ENCODE data around the gene CD2. TPM values are rescaled to one million over a fixed set of nuclear protein-coding genes. Genes with fewer than 3 reads are reported as not detected.

The CD2 gene
- total RNA-seq, 1 donor from 2014 or later = not detected

DNA sequence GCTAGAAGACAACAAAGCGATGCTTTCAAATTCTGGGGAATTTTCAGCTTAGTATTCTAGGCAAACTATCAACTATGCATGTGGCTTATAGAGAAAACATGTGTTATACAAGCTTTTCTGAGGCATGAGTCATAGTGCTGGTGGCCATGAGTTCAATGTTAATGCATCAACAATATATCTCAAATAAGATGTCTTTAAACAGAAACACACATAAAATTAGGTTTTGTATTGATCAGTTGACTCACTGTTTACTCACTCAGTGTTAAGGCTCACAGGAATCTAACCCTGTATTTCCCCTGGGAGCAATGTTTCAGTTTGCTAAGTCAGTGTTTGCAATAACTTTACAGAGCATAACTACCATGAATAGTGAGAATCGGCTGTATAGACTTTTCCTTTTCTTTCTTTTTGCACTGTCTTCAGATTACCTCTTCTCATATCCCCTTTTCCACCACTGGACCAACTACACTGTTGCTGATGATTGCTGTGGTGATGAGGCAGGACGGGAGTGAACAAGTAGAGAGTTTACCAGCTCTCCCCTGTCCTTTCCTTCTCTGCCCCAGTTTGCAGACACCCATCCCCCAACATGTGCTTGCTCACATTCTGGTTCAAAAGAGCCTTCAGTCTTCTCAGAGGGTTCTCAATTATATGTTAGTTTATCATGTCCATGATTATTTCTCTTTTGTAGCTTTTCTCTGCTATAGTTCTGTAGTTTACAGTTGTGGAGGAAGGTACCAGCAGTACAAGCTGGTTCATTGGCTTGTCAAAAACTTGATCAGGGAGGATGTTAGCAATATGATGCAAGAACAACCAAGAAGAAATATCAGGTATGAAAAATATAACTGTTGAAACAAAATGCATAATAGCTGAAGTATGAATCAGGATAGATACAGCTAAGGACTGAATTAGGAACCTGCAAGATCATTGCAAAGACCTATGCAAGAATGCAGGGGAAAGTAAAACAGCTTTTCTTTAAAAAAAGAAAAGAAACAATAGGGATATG, 23.9 kb downstream of the CD2 start:
- H3K4me3 ChIP-seq (ENCODE audit: low read depth, low read length) = no peak overlapping the region
- TF ChIP-seq CTCF (conservative IDR thresholded peaks at IDR 0.05; ENCODE audit: low read depth, low read length) = no peak
- no peak for DNase-seq (ENCODE audit: low read depth)

DNA sequence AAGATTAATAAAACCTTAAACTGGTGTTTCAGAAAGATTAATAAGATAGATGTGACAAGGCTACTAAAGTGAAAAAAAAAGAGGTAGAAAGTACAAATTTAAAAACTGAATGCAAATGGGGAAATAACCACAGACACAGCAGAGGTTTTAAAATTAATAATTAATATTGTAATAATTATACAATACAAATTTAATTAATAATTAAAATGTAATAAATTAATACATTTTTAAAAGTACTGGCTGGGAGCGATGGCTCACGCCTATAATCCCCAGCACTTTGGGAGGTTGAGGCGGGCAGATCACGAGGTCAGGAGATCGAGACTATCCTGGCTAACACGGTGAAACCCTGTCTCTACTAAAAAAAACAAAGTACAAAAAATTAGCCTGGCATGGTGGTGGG, 26.8 kb downstream of the CD2 start:
- no peak for TF ChIP-seq CTCF (conservative IDR thresholded peaks at IDR 0.05; ENCODE audit: low read depth, low read length)
- H3K4me3 ChIP-seq (ENCODE audit: low read depth, low read length) = no peak overlapping the region

GRCh38 chr1:116785006-116785405, 30.8 kb downstream of the CD2 start:
- TF ChIP-seq CTCF (conservative IDR thresholded peaks at IDR 0.05; ENCODE audit: low read depth, low read length) = no peak
- H3K4me3 ChIP-seq (ENCODE audit: low read depth, low read length) = no peak overlapping the region
- no peak for DNase-seq (ENCODE audit: low read depth)

More for the DNA sequence above, 26.8 kb downstream of the CD2 start:
- DNase-seq (ENCODE audit: low read depth) = no peak

DNA sequence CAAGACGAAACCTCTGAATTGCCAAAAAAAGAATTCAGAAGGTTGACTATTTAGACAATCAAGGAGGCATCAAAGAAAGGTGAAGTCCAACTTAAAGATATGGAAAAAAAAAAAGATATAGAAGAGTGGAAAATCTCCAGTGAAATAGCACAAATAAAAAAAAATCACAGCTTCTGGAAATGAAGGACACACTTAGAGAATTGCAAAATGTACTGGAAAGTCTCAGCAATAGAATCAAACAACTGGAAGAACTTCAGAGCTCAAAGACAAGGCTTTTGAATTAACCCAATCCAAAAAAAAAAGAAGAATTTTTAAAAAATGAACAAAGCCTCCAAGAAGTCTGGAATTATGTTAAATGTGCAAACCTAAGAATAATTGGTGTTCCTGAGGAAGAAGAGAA, 31.8 kb downstream of the CD2 start:
- H3K4me3 ChIP-seq (ENCODE audit: low read depth, low read length) = no peak overlapping the region

DNA sequence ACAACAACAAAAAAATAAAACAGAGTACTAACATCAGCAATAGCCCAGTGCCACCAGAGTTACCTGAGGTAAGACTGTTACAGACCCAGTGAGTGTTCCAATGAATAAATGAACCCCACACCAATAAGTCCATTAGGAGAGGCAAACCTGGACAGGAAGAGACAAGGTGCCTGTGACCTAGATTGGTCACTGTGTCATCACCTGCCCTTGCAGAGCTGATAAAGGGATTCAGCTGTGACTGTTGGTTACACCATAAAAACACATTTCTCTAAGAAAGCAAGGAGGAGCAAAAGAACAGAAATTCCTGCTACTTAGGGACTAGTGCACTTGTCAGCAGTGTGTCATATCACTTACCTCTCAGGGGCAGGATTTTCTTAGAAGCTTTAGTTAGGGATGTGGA, 37.5 kb downstream of the CD2 start:
- no peak for DNase-seq (ENCODE audit: low read depth)
- H3K4me3 ChIP-seq (ENCODE audit: low read depth, low read length) = no peak overlapping the region
- TF ChIP-seq CTCF (conservative IDR thresholded peaks at IDR 0.05; ENCODE audit: low read depth, low read length) = no peak

More for the DNA sequence above, 31.8 kb downstream of the CD2 start:
- TF ChIP-seq CTCF (conservative IDR thresholded peaks at IDR 0.05; ENCODE audit: low read depth, low read length) = no peak
- no peak for DNase-seq (ENCODE audit: low read depth)

- no peak overlapping the region for H3K4me3 ChIP-seq (ENCODE audit: low read depth, low read length)
- no peak for DNase-seq (ENCODE audit: low read depth)
- TF ChIP-seq CTCF (conservative IDR thresholded peaks at IDR 0.05; ENCODE audit: low read depth, low read length) = no peak
These were observed 39.2 kb downstream of the CD2 start for GRCh38 chr1:116793357-116793935.
